ENCODE data around the gene POLG. TPM values are rescaled to one million over a fixed set of nuclear protein-coding genes. Genes with fewer than 3 reads are reported as not detected.

POLG gene
- total RNA-seq, 4 donors from 2014 or later: 52.9 to 93.3 (median 66.9) TPM

GRCh38 chr15:89329329-89330084 is 5.1 kb downstream of the POLG start:
- DNase-seq (ENCODE audit: low spot score) (no peak), ATAC-seq (ENCODE audit: low FRiP score) (no peak)
- no peak for TF ChIP-seq CTCF (IDR thresholded peaks at IDR 0.05)

GRCh38 chr15:89328398-89329254 is 6.0 kb downstream of the POLG start:
- no peak for DNase-seq (ENCODE audit: low spot score)
- ATAC-seq (ENCODE audit: low FRiP score): no peak
- TF ChIP-seq CTCF (IDR thresholded peaks at IDR 0.05): no peak

GRCh38 chr15:89327113-89327512 is 7.5 kb downstream of the POLG start:
- no peak for DNase-seq (ENCODE audit: low spot score)
- no peak for ATAC-seq (ENCODE audit: low FRiP score)
- no peak for TF ChIP-seq CTCF (IDR thresholded peaks at IDR 0.05)

GRCh38 chr15:89326316-89326715 is 8.3 kb downstream of the POLG start:
- TF ChIP-seq CTCF (IDR thresholded peaks at IDR 0.05): no peak
- DNase-seq (ENCODE audit: low spot score): no peak
- no peak for ATAC-seq (ENCODE audit: low FRiP score)

GRCh38 chr15:89325039-89325803 is 9.4 kb downstream of the POLG start:
- TF ChIP-seq CTCF (IDR thresholded peaks at IDR 0.05): no peak
- no peak for DNase-seq (ENCODE audit: low spot score)
- no peak for ATAC-seq (ENCODE audit: low FRiP score)

- ATAC-seq (ENCODE audit: low FRiP score): no peak
- no peak for TF ChIP-seq CTCF (IDR thresholded peaks at IDR 0.05)
- no peak for DNase-seq (ENCODE audit: low spot score)
Measured at GRCh38 chr15:89323825-89324224, 10.8 kb downstream of the POLG start.

Data from omental fat pad (tissue), 4 donors.